HCT116 (cell line): ENCODE measurements around the gene CPNE4. TPM values are rescaled to one million over a fixed set of nuclear protein-coding genes. Genes with fewer than 3 reads are reported as not detected.

Experiments
- ATAC-seq: fragments of 200-7000 bp; cut with Tn5 transposase; 2 replicates; pipeline ENCODE4 v1.9.1; 2020; ENCODE audit warnings: mild to moderate bottlenecking, moderate library complexity
- BruUV-seq: library from RNA; stranded (reverse); fragments of 400-500 nt; replicated peaks from 2 replicates; lab custom pipeline; 2021; lab: Mats Ljungman, UMichigan
- CTCF ChIA-PET: fragments of 300-600 bp; sonication (Branson Sonifier 250); formaldehyde crosslinking; loops from one replicate; lab custom pipeline; 2021; ENCODE audit warnings: antibody characterized with exemption; lab: Charles Lee
- POLR2A ChIA-PET: fragments of 300-600, 350-600 bp; sonication (Branson Sonifier 250); formaldehyde crosslinking; loops from one replicate; lab custom pipeline; 2021; ENCODE audit warnings: antibody characterized with exemption; lab: Charles Lee
- RAD21 ChIA-PET, 2 experiments: fragments of 300-600 bp; sonication (Branson Sonifier 250); formaldehyde crosslinking; loops; one replicate each; lab custom pipeline; 2023; ENCODE audit warnings: low total read pairs in 2 of 2; ENCODE audit not compliant: uncharacterized antibody in 2 of 2, unreplicated experiment in 2 of 2, low non-redundant PET in 1 of 2; lab: Charles Lee
- DNase-seq: peaks from one replicate; pipeline ENCODE4 v3.0.0-alpha.2; 2010; ENCODE audit warnings: low read depth, low spot score
- H2AFZ ChIP-seq: fragments of 200-600 bp; shearing (Covaris generic), sonication (generic); 2 replicates; pipeline ENCODE4 v1.6.1; 2017; ENCODE audit warnings: low read depth, mixed run types, mixed read lengths, antibody characterized with exemption, low read length; ENCODE audit not compliant: poor library complexity, severe bottlenecking
- H3K27ac ChIP-seq: 2 replicates; pipeline ENCODE4 v1.5.1; 2012; ENCODE audit warnings: low read depth, low read length
- H3K27me3 ChIP-seq: fragments of 200-600 bp; sonication (generic); 2 replicates; pipeline ENCODE4 v1.6.1; 2016; ENCODE audit warnings: mixed run types, low read length, mixed read lengths; ENCODE audit not compliant: insufficient read depth
- H3K36me3 ChIP-seq, 2 experiments: fragments of 200-500 bp in 1 of 2; fragments of 200-600 bp in 1 of 2; sonication (Bioruptor generic) in 1 of 2; sonication (generic) in 1 of 2; 2 replicates each; pipeline versions ENCODE4 v1.5.1 to v1.6.1; 2014 to 2016; ENCODE audit warnings: low read length in 2 of 2, inconsistent platforms in 1 of 2, mixed read lengths in 1 of 2, mixed run types in 1 of 2; ENCODE audit not compliant: insufficient read depth in 2 of 2, control insufficient read depth in 1 of 2
- H3K4me1 ChIP-seq, 2 experiments: fragments of 200-600 bp in 1 of 2; sonication (generic) in 1 of 2; 2 replicates each; pipeline versions ENCODE4 v1.5.1 to v1.6.1; 2012 to 2017; ENCODE audit warnings: low read length in 2 of 2, inconsistent platforms in 1 of 2, mild to moderate bottlenecking in 1 of 2, mixed read lengths in 1 of 2, mixed run types in 1 of 2, moderate library complexity in 1 of 2; ENCODE audit not compliant: insufficient read depth in 2 of 2, control insufficient read depth in 1 of 2
- H3K4me2 ChIP-seq: fragments of 200-600 bp; sonication (generic); 2 replicates; pipeline ENCODE4 v1.6.1; 2017; ENCODE audit warnings: mixed run types, low read length, mixed read lengths
- H3K4me3 ChIP-seq, 2 experiments: fragments of 200-600 bp in 1 of 2; sonication (generic) in 1 of 2; replicated peaks in 1 of 2; 2 replicates each; pipeline ENCODE4 v1.5.1; 2011 to 2016; ENCODE audit warnings: low read length in 2 of 2, control low read depth in 1 of 2, low read depth in 1 of 2, mild to moderate bottlenecking in 1 of 2, mixed read lengths in 1 of 2, mixed run types in 1 of 2
- H3K79me2 ChIP-seq: fragments of 200-600 bp; sonication (generic); 2 replicates; pipeline ENCODE4 v1.6.1; 2017; ENCODE audit warnings: mild to moderate bottlenecking, mixed run types, low read length, moderate library complexity, mixed read lengths; ENCODE audit not compliant: insufficient read depth
- H3K9ac ChIP-seq: fragments of 200-600 bp; sonication (generic); 2 replicates; pipeline ENCODE4 v1.6.1; 2016; ENCODE audit warnings: low read length, mixed read lengths
- H3K9me2 ChIP-seq: fragments of 200-600 bp; sonication (generic), shearing (Covaris generic); 2 replicates; pipeline ENCODE4 v1.6.1; 2017; ENCODE audit warnings: mixed run types, mild to moderate bottlenecking, moderate library complexity; ENCODE audit not compliant: insufficient read depth
- H3K9me3 ChIP-seq, 2 experiments: fragments of 200-500 bp in 1 of 2; fragments of 200-600 bp in 1 of 2; sonication (Bioruptor generic) in 1 of 2; sonication (generic) in 1 of 2; 2 replicates each; pipeline ENCODE4 v1.6.1; 2014 to 2017; ENCODE audit warnings: low read length in 2 of 2, mixed read lengths in 2 of 2, inconsistent platforms in 1 of 2, low read depth in 1 of 2, mild to moderate bottlenecking in 1 of 2, mixed run types in 1 of 2, moderate library complexity in 1 of 2; ENCODE audit not compliant: control insufficient read depth in 1 of 2, insufficient read depth in 1 of 2
- H4K20me1 ChIP-seq: fragments of 200-600 bp; sonication (generic), shearing (Covaris generic); 2 replicates; pipeline ENCODE4 v1.6.1; 2017; ENCODE audit warnings: mixed run types, mild to moderate bottlenecking, moderate library complexity; ENCODE audit not compliant: insufficient read depth
- ATF3 ChIP-seq: IDR thresholded peaks from 2 replicates; pipeline ENCODE4 v1.6.1; 2012
- CEBPB ChIP-seq: IDR thresholded peaks from 2 replicates; pipeline ENCODE4 v1.6.1; 2012; ENCODE audit warnings: low read depth
- EZH2phosphoT487 ChIP-seq: fragments of 200-600 bp; IDR thresholded peaks from 2 replicates; pipeline ENCODE4 v1.6.1; 2018; ENCODE audit warnings: antibody characterized with exemption, borderline replicate concordance
- FOSL1 ChIP-seq: IDR thresholded peaks from 2 replicates; pipeline ENCODE4 v1.6.1; 2012; ENCODE audit warnings: low read depth
- TCF7L2 ChIP-seq: IDR thresholded peaks from 2 replicates; pipeline ENCODE4 v1.7.0; 2011; ENCODE audit warnings: borderline replicate concordance, inconsistent platforms; ENCODE audit not compliant: insufficient read depth, insufficient read length; ENCODE audit errors: extremely low read depth
- YY1 ChIP-seq: IDR thresholded peaks from 2 replicates; pipeline ENCODE4 v1.6.1; 2011; ENCODE audit warnings: low read length, low read depth, moderate library complexity, mild to moderate bottlenecking; ENCODE audit not compliant: insufficient replicate concordance; ENCODE audit errors: extremely low read depth
- ZBTB33 ChIP-seq: IDR thresholded peaks from 2 replicates; pipeline ENCODE4 v1.6.1; 2011; ENCODE audit warnings: mild to moderate bottlenecking, low read length, moderate library complexity; ENCODE audit not compliant: insufficient replicate concordance; ENCODE audit errors: extremely low read depth
- ZFX ChIP-seq: fragments of 450-650 bp; IDR thresholded peaks from 2 replicates; pipeline ENCODE4 v1.6.1; 2017
- ZNF274 ChIP-seq: fragments of 200-500 bp; sonication (Bioruptor generic); IDR thresholded peaks from 2 replicates; pipeline ENCODE4 v1.6.1; 2014; ENCODE audit warnings: mild to moderate bottlenecking, low read depth, low read length, inconsistent platforms
- intact Hi-C: fragments of 100-400 bp; cut with micrococcal nuclease; formaldehyde crosslinking; loops from 2 replicates; pipeline ENCODE4 v1.10.0; 2022
- total RNA-seq: library from RNA; stranded (reverse); gene quantifications from one replicate; pipeline ENCODE4 v1.2.1, GENCODE V29; 2021; ENCODE audit not compliant: unreplicated experiment
- TF ChIP-seq, protein P1 (sequence below), 3 experiments: fragments of 200-600 bp in 1 of 3; sonication (generic) in 1 of 3; IDR thresholded peaks in 2 of 3; conservative IDR thresholded peaks in 1 of 3; 2 replicates each; pipeline ENCODE4 v1.5.1; 2012 to 2017; ENCODE audit warnings: low read depth in 2 of 3, low read length in 2 of 3, antibody characterized with exemption in 1 of 3, borderline replicate concordance in 1 of 3, control low read depth in 1 of 3, mild to moderate bottlenecking in 1 of 3, mixed read lengths in 1 of 3, mixed run types in 1 of 3, moderate library complexity in 1 of 3; ENCODE audit not compliant: insufficient read depth in 1 of 3

CPNE4 gene
- total RNA-seq, 1 experiment from 2014 or later: not detected

GRCh38 chr3:132042681-132043080 is 7.9 kb upstream of the CPNE4 start:
- Histone ChIP-seq H3K4me1 (no peaks in the 10 kb centered on the region), H3K79me2 (no peaks in the 10 kb centered on the region), H3K4me2 (no peak overlapping the region)
- intact Hi-C loops: no loop called here
- TF ChIP-seq ATF3: no peak
- TF ChIP-seq TCF7L2: no peak
- TF ChIP-seq, protein P1, sequence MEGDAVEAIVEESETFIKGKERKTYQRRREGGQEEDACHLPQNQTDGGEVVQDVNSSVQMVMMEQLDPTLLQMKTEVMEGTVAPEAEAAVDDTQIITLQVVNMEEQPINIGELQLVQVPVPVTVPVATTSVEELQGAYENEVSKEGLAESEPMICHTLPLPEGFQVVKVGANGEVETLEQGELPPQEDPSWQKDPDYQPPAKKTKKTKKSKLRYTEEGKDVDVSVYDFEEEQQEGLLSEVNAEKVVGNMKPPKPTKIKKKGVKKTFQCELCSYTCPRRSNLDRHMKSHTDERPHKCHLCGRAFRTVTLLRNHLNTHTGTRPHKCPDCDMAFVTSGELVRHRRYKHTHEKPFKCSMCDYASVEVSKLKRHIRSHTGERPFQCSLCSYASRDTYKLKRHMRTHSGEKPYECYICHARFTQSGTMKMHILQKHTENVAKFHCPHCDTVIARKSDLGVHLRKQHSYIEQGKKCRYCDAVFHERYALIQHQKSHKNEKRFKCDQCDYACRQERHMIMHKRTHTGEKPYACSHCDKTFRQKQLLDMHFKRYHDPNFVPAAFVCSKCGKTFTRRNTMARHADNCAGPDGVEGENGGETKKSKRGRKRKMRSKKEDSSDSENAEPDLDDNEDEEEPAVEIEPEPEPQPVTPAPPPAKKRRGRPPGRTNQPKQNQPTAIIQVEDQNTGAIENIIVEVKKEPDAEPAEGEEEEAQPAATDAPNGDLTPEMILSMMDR (IDR thresholded peaks at IDR 0.05 in 2 of 3, conservative IDR thresholded peaks at IDR 0.05 in 1 of 3; ENCODE audit: borderline replicate concordance in 1 of 3, insufficient read depth in 1 of 3, low read depth in 2 of 3, low read length in 2 of 3): no peak
- TF ChIP-seq ZBTB33: no peak
- no peak for TF ChIP-seq FOSL1
- TF ChIP-seq ZFX: no peak
- TF ChIP-seq CEBPB: no peak
- no peak for TF ChIP-seq EZH2phosphoT487
- no peak for TF ChIP-seq YY1
- TF ChIP-seq ZNF274: no peak
- TF ChIP-seq, all 23 proteins: peak for 0
- ChIA-PET CTCF (no interaction called here), POLR2A (no interaction called here), RAD21 (no interaction called here)
- Histone ChIP-seq H3K9ac (no peak overlapping the region), H3K27ac (no peak overlapping the region), H3K36me3 (no peaks in the 10 kb centered on the region), H3K4me3 (no peak overlapping the region), H3K9me3 (no peaks in the 10 kb centered on the region), H2AFZ (no peak overlapping the region), H3K9me2 (no peaks in the 10 kb centered on the region), H3K27me3 (peaks cover 13% of the 10 kb centered on the region), H4K20me1 (no peaks in the 10 kb centered on the region)
- ATAC-seq (no peak), DNase-seq (no peak)
- no TSS peak for BruUV-seq
